Non-pigmented ciliary epithelial cell (primary cell): ENCODE measurements around the gene LAMA5.

ENCODE experiments used
- DNase-seq: peaks from one replicate; pipeline ENCODE4 v3.0.0-alpha.2; 2010; ENCODE audit warnings: low read depth

The LAMA5 gene

DNA sequence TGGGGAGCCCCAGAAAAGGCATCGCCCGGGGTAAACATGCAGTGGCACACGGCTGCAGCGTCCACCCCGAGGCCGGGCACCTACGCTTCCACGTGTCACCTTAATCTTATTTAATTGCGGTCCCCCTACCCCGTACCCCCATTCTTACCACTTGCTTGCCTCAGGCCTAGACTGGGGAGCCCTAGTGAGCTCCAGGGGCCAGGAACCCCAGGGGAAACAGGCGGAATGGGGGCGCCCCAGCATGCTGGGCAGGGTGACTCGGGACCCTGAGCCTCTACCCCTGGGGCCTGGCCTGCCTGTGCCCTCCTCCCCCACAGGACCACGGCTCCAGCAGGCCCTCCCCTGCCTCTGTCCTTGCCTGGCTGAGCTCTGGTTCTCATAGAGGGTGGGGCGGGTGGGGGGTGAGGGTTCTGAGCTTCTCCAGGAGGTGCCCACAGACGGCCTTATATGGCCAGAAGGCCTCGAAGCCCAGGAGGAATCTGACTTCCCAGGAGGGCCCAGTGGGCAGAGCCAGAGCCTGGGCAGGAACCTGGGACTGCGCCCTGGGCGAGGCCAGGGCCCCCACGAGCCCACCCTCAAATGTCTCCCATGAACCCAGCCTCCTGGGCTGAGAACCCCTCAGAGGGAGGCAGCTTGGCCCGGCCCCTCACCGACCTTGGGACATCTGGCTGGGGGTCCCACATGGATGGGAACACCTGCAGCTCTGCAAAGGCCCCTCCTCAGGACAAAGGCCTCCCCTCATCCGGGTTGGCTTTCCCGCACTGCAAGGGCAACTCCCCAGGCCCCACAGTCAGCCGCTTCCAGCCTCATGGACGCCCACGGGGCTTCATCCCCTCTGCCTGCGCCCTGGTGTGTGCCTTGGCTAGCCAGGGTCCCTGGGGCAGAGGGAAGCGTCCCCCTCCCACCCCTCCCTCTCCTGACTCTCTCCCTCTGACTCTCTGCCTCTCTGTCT is 5.2 kb upstream of the LAMA5 start:
- no peak for DNase-seq

DNA sequence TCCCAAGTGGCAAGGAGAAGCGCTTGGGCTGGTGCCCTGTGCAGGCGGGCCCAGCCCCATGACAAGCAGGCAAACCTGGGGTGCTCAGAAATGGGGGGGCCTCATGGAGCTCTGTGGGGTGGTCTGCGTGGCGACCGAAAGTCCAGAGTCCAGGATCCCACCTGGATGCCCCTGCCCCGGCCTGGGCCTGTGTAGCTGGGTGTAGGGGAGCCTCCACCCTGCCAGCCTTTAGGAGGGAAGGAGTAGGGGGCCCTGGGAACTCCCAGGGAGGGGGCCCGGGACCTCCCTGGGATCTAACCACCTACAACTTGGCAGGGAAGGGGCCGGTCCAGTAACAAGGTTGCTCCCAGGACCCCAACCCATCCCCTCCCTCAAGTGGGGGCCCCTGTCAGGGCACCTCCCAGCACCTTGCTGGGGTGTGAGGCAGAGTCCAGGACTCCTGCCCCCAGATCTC is 4.5 kb upstream of the LAMA5 start:
- DNase-seq: no peak

DNA sequence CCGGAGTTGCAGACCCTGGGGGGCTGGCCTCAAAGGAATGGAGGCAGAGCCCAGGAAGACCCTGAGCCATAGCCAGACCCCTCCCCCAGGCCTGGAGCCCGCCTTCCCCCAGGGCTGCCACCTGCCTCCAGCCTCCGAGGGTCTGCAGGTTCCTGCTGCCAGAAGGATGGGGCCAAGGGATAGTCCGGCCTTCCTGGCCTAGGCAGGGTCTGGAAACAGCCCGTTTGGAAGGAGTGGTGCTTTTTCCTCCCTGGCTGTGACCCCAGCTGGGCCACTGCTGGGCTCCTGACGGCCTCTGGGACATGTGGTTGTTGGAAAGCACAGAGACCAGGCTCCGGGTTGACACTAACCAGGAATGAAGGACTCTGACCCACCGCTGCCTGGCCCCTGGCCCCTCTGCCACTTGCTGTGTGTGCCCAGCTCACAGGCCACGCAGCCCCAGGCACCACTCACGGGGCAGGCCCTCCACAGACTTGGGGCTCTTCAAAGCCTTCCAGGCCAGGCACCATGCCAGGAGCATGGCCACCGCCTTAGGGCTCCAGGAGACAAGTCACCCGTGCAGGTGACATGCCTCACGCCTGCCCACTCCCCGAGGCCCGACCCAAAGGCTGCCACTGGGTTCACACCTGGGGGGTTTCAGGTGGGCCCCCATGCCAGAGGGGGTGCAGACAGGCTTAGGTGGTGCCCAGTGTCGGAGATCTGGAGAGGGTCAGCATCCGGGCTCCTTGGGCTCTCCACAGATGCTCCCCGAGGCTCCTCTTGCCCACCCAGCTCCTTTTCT is 3.9 kb upstream of the LAMA5 start:
- no peak for DNase-seq

DNA sequence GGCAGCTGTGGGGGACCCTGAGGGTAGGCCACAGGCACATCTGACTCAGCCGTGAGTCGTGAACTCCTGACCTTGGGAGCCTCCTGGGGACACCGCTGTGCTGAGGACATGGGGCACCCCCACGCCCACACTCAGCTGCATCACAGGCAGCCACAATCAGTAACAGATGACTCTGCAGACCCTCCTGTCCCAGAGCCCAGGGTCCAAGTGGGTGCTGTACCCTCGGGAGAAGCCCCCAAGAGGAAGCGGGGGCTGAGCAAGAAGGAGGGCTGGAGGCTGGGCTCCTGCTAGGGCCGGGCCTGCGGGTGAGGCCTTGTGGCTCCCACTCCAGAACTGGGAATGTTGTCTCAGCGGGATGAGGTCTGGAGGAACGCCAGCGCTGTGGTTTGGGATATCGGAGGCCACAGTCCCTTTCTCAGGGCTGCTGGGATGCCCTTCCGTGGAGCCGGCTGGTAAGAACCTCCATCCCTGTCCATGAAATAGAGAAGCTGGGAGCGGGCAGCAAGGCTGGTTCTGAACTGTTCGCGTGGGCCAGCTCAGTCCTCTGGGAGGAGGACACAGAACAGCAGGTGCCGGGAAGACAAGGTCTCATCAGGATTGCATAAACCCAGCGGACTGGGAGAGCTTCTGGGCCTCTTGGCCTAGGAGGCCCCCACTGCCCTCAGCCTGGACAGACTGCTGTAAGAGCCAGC is 3.1 kb upstream of the LAMA5 start:
- no peak for DNase-seq

DNA sequence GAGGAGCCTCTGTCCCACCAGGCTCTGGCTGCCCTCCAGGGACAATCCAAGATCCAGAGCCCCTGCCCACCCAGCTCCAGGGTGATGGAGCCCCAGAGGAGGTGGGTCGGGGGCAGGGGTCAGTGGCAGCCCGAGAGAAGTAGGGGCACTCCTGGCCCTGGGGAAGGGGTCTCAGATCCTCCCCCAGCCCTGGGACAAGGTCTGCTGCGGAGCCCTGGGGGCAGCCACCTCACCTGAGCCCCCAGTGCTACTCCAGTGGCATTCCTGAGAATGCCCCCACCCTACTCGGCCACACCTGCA is 2.7 kb upstream of the LAMA5 start:
- no peak for DNase-seq

DNA sequence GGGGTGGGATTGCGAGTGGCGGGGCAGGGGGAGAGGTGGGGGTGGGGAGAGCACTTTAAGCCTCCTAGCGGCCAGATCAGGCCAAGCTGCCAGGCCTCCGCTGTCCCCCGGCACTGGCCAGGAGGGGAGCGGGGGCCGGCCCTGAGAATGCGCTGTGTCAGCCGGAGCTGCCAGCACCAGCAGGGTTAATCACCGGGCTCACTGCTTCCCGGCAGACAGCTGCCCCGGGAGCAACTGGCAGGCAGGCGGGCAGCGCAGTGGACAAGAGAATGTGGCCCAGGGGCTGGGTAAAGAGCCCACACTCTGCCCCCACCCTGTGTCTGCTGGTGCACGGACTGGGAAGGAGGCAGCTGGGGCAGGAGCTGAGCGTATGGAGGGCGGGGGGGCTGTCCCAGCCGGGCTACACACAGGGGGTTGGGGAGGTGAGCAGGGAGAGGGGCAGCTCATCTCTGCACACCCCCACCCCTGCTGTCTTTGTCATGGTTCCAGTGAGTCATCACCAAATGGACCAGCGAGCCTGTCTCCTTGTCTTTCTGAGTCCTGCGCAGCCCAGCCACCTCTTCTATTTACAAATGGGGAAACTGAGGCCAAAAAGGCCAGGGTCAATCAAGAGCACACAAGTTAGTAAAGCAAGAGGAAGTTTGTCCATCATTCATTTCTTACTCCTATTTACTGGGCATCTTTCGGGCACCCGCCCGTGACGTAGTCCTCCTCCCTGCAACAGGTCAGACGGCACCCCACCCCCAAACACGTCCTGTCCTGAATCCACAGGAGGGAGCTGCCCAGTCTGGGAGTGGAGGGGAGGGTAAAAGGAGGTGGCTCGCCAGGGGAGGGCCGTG is 2.1 kb upstream of the LAMA5 start:
- no peak for DNase-seq

DNA sequence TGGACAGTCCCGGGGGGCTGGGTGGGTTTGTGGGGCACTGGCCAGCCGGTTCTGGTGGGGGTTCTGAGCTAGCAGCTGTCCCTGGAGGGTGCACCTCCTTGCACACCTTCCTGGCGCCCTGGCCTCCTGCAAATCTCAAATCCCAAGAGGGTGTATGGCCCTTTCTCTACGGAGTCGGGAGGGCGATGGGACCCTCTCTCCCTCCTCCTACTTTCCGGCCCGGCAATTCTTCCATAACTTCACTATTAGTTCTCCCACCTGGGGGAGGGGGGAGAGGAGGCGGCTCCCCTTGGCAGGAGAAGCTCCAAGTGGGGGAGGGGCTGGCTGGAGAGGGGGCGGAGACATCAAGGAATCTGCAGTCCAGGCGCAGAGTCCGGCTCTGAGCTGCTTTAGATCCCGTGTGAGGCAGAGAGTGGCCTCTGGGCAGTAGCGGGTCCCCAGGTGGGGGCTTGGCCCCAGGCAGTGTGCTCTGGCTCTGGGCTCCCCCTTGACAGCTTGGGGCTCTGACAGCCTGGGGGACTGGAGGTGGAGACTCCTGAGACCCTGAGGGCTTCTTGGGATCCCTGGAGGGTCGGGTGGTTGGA is 1.4 kb upstream of the LAMA5 start:
- DNase-seq: no peak

DNA sequence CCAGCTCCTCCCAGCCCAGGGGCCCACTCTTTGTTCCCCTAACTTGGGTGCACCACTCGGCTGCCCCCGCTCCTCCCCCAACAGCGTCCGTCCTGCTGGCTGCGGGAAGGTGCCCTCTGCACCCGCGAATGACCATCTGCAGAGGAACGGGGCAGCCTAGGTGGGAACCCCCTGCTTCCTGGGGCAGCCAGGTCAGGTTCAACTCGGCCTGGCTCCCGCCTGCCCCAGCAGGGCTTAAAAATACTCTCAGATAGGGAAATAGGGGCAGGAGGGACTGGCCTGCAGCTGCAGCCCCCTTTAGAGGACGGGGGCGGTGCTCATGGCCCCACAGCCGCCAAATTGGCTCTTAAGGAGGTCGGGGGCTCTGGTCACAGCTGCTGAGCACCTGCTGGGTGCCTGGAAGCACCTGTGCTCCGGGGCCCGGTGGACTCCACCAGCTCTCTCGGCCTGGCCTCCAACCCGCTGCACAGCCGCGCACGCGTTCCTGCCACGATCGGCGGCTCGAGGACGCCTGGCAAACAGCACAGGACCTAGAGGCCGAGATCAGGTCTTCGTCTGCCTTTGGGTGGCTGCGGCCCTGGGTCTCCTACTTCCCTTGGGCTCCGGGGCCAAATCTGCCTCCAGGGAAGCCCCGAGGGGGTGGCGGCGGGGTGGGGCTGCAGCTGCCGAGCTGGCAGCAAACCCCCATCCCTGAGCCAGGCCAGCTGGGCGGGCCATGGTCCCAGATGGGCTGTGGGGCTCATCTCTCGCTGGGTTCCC is 700 bp upstream of the LAMA5 start:
- no peak for DNase-seq

DNA sequence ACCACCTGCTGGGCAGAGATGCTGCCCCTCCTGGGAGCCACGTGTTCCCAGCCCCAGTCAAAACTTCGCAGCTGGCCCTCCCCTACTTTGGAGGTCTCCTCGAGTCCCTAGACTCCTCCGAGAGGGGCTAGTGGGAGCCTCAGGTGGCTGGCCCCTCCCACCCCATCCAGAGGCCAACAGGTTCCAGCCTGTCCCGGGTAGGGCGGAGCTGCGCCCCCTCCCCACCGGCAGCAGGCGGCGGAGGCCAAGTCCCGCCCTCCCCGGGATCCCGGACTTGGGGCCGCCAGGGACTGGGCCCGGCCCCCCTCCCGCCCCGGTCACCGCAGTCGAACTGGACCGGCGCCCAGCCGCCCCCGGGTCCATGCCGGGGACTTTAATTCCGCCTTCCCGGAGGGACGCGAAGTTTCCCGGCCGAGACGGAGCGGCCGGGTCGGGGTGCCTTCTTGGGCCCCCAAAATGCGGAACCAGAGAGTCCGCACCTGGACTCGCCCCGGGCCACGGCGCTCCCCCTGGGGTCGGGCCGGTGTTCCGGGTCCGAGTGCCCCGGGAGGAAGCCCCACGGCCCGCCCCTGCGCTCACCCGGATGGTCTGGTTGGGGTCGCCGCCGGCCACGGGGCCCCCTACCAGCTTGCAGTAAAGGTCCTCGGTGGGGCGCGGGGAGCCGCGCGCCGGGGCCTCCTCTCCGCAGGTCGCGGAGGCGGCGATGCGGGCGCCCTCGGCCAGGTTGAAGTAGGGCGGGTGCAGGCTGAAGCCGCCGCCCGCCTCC is 559 bp downstream of the LAMA5 start:
- no peak for DNase-seq

DNA sequence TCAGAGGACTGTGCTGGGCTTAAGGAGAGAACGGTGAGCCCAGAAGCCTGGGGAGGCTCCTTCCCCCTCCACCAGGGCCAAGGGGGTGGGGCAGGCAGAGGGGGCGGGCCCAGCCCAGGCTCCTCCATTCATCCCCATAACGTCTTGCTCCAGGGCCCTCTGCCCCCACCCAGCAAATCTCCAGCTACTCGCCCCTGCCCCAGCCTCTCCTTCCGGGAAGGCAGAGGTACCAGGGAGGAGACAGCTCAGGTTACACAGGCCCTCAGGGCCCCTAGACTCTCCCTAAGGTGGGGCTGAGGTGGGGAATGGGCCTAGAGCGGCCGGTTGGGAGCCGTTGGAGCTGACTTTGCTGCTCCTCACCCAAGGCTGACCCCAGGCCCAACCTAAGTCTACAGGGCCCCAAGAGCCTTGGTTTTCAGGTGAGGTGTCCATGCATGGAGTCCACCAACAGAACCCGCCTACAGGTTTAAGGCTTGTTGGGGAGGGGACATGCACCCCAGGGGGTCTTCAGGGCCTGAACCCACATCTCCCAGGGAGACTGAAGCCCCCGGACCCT is 1.2 kb downstream of the LAMA5 start:
- DNase-seq: no peak

DNA sequence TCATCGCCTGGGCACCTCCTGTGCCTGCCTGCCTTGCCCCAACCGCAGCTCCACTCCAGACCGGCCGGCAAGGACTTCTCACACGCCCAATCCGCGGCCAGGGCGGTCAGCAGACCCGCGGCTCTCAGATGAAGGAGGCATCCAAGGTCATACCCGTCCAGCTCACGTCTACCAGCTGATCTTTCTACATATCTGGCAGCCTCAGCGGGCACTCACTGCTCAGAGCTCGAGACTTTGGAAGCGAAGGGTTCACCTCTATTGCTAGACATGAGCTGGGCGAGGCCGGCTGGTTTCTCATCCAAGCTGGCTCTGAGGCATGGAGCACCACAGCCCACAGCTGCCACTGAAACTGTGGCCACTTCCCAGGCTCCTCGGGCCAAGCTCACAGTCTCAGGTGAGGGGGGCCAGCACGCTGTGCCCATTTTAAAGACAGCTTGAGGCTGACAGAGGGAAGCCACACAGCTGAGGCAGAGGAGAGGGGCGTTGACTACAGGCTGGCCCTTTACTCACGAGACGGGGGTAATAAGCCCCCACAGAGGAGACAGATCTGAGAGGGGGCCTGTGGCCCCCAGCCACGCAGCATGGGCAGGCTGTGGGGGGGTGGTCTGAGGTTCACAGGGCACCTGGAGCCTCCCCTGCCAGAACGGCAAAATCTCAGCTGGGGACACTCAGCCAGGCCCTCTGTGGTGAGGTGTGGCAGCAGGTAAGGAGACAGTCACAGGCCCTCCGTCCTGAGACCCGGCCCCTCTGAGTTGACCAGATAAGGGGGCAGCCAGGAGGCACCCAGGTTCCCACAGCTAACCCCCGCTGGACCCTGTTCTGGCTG is 2.0 kb downstream of the LAMA5 start:
- no peak for DNase-seq

DNA sequence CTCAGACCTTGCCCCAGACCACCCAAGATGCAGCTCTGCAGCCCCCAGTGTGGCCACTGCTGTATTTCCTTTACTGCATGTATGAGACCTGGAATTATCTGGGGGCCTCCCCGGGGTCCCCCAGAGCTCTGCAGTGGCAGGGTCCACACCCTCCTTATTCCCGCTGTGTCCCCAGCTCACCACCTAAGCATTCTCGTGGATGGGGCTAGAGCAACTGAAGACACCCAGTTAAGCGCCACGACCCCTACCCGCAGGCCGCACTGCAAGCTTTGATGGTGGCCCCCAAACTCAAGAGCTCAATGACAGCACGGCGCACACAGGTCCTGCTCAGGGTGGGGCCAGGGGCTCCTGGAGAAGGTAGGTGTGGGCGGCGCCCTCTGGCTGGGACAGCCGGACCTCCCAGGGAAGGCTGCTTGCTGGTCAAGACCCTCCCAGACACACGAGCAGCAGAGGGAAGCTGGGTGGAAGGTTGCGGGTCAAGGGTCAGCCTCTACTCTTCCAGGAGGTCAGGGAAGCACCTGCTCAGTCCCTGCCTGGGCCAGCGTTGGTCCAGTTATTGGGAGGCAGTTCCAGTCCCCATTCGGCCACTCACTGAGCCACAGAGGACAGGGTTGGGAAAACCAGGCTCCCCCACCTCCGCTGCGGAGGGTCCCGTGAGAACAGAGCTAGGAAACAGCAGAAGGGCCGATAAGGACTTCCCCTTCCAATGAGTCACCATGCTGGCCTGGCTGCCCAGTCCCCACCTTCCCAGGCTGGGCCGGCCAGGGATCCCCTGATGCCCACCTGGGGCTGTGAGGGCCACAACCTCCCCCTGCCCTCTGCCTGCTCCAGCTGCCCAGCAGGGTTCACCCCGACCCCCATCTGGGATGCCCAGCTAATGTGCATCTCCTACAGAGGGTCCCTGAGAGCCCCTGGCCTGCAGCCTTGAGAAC is 2.9 kb downstream of the LAMA5 start:
- no peak for DNase-seq

DNA sequence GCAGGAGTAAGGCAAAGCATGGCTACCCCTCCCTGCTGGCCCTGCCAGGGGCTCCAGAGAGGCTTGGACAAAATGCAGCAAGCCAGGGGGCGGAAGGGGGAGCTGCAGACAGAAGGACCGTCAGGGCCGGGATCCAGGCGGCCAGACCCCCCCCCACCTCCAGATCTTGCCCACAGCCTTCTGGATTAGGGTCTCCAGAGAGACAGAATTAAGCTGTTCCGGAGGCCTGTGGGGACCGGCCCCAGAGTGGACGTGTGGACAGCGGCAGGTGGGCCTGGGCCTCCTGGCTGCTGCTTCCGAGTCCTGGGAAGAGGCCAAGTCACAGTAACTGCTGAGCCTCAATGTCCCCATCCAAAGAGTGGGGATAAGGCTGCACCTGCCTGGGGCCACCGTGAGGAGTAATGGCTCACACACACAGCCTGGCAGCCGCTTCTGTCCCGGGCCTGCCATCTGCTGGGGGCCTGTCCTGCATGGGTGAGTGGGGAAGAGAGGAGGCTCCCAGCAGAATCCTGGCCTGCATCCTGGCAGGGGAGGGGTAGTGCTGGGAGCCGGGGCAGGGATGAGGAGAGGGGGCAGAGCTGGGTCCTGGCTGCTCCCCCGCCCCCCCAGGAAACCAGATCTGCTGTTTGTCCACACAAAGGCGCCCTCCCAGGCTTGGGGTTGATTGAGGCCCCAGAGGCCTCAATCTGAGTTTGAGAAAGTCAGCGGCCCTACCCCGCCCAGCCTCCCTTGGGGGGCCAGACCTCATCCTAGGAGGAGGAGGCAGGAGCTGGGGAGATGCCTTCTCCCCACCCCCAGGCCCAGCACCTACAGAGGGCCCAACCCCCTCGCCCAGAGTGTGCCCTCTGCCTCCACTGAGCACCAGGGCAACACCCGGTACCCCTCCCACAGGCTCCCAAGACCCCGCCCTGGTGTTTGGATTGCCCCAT is 3.9 kb downstream of the LAMA5 start:
- no peak for DNase-seq

DNA sequence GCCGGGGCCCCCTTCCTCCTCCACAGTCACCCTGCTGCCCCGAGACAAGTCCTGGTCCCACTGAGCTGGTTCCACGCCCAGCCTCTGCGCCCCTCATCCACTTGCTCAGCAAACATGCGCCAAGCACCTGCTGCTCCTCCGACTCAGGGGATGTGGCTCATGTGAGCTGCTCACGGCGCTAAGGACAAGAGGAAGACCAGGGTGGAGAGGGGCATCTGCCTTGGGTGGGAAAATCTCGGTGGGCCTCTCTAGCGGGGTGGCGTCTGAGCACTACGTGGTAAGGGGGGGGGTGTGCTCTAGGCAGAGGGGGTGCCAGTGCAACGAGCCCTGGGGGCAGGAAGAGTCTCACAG is 4.5 kb downstream of the LAMA5 start:
- no peak for DNase-seq

DNA sequence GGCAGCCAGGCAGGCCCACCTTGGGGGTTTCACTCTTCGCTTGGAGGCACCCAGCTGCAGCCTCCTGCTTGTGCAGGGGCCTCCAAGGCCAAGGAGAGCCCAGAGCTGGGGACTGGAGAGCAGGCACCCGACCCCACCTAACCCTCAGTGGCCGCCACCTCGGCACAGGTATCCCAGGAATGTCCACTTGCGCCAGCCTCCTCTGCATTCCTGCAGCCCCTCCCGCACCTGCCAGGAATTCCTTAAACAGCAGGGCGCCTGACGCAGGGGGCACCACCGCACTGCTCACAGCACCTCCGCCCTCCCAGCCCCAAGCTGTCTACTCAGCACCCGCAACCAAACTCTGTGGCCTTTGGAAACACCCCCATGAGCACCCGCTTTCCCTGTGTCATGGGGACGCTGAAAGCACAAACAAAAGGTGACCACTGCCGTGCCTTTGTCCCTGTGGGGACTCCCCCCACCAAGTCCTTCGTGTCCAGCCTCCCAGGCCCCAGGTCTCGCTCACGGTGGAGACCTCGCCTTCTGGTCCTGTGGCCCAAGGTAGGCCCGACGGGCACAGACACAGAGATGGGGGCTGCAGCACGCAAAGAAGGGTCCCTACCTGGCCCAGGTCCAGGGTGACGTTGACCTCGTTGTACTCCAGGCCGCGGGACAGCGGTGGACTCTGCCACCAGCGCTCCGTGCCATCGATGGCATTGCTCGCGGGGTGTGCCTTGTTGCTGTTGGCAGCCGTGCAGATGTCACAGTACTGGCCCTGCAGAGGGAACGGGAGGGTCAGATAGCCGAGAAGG is 5.1 kb downstream of the LAMA5 start:
- no peak for DNase-seq
